Activated CD4-positive, alpha-beta T cell treated with anti-CD3 and anti-CD28 coated beads for 48 hours (primary cell): Measurements from ENCODE around the gene RNF8.
A peak's percentile ranks its signal among the peaks of the same experiment; 100 is the strongest.
"Not testable (repeated sequence)": the region's sequence is repeated elsewhere in the genome, so short reads cannot be mapped to it uniquely, and the experiment has no call there.

Source experiments
- DNase-seq: peaks from one replicate; pipeline ENCODE4 v3.0.0-alpha.2; 2020

The RNF8 gene

DNA sequence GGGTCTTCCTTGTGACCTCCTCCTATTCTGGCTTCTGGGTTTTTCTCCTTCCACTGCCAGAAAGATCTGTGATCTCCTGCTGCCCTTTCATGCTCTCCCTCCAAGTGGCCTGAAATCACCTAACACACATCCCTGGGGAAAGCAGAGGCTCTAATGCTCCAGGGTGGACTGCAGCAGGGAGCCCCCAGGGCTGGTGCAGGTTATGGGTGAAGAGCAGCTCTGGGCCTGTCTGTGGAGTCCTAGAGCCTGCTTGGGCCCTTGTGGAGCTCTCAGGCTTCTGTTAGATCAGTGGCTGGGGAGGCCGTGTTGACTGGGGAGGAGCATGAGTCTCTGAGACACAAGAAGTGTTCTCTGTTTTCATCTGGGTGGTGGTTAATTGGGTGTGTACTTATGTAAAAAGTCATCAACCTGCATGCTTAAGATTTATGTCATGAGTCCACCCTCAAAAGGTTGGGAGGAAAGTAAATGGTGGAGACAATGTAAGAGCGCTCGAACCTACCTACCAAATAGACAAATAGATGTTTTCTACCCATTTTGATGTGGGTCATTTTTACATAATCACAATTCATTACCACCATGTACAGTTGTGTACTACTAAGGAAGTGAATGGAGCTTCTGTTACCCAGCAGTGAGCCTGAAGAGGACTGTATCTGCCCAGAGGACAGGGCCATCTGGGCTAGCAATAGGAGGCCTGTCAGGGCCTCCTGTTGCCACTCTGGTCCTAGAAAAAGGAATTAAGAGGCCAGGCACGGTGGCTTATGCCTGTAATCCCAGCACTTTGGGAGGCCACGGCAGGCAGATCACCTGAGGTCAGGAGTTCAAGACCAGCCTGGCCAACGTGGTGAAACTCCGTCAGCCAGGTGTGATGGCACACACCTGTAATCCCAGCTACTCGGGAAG lies 32.0 kb upstream of the RNF8 start:
- no peak for DNase-seq

- no peak for DNase-seq
These were observed 30.2 kb upstream of the RNF8 start for GRCh38 chr6:37323580-37323979.

- DNase-seq = peak; percentile 51
These were observed 29.4 kb upstream of the RNF8 start for GRCh38 chr6:37324131-37325033.

GRCh38 chr6:37330345-37330744 lies 23.4 kb upstream of the RNF8 start:
- DNase-seq = not testable (repeated sequence)

- no peak for DNase-seq
These were observed 22.7 kb upstream of the RNF8 start for GRCh38 chr6:37331047-37331446.

DNA sequence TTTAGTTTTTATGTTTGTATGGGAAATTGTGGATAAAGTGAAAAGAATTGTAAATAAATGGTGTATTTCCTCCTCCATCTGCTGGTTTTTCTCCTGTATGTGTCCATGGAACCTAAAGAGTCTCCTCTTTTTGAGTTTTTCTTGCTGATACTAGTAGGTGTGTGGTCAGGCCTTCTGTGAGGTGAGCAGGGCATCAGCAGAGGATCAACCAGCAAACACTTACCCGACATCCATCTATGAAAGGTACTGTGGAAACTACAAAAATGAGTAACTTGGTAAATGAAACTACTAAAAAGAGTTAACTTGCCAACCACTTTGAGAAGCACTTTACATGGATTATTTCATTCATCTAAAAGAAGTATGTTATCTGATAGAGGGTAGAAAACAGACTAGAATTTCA lies 20.9 kb upstream of the RNF8 start:
- no peak for DNase-seq

DNA sequence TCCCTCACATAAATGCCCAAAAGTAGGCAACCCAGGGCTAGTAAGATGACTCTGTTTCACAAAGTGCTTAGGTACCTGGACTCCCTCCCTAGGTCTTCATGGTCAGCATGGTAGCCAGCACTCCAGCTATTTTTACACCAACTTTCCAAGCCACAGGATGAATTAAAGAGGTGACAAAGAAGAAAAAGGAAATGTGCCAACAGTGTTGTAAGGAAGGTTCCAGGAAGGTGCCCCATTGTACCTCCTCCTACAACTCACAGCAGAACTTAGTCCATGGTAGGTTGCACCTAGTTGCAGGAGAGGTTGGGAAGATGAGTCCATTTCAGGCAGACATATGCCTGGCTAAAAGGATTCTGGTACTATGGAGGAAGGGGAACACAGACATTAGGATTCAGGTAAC lies 19.7 kb upstream of the RNF8 start:
- no peak for DNase-seq

DNA sequence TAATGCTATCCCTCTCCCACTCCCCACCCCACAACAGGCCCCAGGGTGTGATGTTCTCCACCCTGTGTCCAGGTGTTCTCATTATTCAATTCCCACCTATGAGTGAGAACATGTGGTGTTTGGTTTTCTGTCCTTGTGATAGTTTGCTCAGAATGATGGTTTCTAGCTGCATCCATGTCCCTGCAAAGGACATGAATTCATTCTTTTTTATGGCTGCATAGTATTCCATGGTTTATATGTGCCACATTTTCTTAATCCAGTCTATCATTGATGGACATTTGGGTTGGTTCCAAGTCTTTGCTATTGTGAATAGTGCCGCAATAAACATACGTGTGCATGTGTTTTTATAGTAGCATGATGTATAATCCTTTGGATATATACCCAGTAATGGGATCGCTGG lies 15.5 kb upstream of the RNF8 start:
- DNase-seq = not testable (repeated sequence)

- DNase-seq = no peak
These were observed 15.0 kb upstream of the RNF8 start for GRCh38 chr6:37338745-37339255.

DNA sequence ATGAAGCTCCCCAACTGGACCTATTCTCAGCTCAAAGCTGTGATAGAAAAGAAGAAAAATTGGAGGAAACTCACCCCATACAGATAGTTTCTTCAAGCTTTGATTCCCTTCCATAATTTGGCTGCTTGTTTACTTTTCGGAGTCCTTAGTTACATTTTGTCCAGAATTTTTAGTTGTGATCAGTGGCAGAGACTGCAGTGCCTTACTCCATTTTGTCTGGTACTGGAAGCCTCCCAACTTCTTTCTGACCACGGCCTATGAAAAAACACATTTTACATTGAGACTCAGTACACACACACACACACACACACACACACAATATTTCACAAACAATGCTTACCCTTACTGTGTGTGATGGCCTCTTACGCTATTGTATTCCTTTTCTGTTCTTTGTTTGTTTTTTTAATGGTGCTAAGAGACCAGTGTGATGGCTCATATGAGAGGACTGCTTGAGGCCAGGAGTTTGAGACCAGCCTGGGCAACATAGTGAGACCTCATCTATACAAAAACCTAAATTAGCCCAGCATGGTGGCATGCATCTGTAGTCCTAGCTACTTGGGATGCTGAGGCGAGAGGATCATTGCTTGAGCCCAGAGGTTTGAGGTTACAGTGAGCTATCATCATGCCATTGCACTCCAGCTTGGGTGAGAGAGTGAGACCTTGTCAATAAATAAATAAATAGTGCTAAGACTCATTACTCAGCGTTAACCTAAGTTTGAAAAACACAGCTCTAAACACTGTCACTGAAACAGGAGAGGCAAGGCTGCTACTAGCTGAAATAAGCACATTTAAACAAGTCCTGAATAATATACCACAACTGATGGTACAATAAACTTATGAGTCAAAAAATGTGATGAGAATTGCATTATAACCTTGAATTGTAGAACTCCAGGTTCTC lies 13.8 kb upstream of the RNF8 start:
- no peak for DNase-seq

DNA sequence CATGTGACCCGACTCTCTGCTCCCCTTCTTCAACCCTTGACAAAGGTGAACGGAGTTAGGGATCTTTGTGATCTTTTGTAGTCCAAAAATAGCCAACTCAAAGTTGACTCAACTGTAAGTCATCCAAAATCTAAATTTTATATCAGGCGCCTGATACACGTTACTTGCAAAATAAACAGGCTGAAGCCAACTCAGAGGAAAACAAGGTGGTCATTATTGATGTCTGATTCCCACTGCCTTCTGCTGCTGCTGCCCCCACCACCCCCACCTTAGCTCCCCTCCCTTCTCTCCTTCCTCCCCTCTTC lies 13.2 kb upstream of the RNF8 start:
- DNase-seq = no peak

- DNase-seq = no peak
These were observed 10.5 kb upstream of the RNF8 start for GRCh38 chr6:37343248-37343647.

DNA sequence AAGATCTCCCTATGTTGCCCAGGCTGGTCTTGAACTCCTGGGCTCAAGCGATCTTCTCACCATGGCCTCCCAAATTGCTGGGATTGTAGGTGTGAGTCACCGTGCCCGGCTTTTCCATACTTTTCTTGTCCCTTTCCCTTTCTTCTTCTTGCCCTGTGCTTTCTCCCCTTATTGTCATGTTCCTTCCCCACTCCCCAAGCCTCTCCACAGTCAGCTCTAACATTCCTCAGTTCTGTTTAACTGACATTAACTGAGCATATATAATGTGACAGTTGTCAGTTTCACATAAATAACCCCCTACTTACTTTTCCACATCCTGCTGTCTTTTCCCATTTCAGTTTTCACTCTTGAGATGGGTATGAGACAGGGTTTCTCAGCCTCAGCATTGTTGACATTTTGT lies 9.5 kb upstream of the RNF8 start:
- no peak for DNase-seq

- DNase-seq = not testable (repeated sequence)
These were observed 8.0 kb upstream of the RNF8 start for GRCh38 chr6:37345804-37346203.

GRCh38 chr6:37347177-37347576 lies 6.6 kb upstream of the RNF8 start:
- DNase-seq = no peak

DNA sequence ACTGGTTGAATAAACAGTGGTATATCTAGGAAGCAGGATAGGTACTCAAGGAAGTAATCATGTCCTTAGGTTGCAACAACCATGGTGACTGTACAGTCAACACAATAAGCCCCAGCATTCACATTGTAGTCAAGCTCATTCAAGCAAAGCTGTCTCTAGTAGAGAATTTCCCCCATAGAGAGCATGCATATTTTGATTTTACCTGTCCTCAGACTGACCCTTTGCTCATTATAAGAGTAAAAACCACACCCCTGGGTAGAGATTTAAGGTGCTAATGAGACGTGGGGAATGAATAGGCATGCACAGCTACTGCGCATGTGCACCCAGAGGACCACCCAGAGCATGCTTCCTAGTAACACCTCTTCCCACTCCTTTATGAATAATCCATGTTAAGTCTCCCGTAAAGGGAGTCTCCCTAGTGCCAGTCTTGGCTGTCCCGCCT lies 6.1 kb upstream of the RNF8 start:
- no peak for DNase-seq

DNA sequence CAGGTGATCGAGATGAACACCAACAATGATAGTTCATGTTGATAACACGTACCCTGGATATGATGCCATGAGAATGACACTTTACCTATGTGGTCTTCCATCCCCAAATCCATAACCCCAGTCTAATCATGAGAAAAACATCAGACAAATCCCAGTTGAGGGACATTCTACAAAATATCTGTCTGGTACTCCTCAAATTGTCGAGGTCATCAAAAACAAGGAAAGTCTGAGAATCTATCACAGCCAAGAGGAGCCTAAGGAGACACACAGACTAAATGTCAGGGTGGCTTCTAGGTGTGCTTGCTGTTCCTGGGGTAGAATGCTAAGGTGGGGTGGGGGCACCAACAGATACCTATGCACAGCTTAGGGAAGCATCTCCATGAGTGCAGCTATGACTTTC lies 2.8 kb upstream of the RNF8 start:
- no peak for DNase-seq

DNA sequence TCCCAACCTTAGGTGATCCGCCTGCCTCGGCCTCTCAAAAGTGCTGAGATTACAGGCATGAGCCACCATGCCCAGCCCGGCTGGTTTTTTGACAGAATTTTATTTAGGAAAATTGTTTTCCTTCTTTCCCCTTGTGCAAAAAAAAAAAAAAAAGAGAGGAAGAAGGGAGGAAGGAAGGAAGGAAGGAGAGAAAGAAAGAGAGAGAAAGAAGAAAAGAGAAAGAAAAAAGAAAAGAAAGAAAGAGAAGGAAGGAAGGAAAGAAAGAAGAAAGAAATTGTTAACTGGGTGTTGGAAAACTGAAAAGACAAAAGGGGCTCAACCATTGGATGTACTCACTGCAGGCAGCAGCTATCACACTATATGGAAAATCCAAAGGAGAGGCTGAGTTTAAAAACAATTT lies 1.4 kb upstream of the RNF8 start:
- no peak for DNase-seq

- DNase-seq = peak; percentile 48
These were observed 972 bp downstream of the RNF8 start for GRCh38 chr6:37354526-37355384.

- no peak for DNase-seq
These were observed 3.5 kb downstream of the RNF8 start for GRCh38 chr6:37357288-37357687.

GRCh38 chr6:37357860-37358259 lies 4.1 kb downstream of the RNF8 start:
- DNase-seq = no peak

- no peak for DNase-seq
These were observed 5.3 kb downstream of the RNF8 start for GRCh38 chr6:37359039-37359438.
